ENCODE results near the gene SPOCD1.

- TF ChIP-seq CTCF (IDR thresholded peaks at IDR 0.05; ENCODE audit: insufficient read depth, low read depth, low read length) (no peak), EZH2 (IDR thresholded peaks at IDR 0.05; ENCODE audit: insufficient read depth, low read length) (no peak)
These were observed 10.5 kb downstream of the SPOCD1 start for GRCh38 chr1:31805318-31805717.
